Stimulated activated naive CD8-positive, alpha-beta T cell treated with anti-CD3 and anti-CD28 coated beads, Interleukin-15, Interleukin-2, amounts not matched to agents 100 U/mL and 50 U/mL, for 24 hours (primary cell): ENCODE results near the gene CNPPD1.

Source experiments
- ATAC-seq: fragments of 150-1000 bp; cut with Tn5 transposase; one replicate; pipeline ENCODE4 v1.10.0; 2021
- DNase-seq: peaks from one replicate; pipeline ENCODE4 v3.0.0; 2021

Gene CNPPD1

DNA sequence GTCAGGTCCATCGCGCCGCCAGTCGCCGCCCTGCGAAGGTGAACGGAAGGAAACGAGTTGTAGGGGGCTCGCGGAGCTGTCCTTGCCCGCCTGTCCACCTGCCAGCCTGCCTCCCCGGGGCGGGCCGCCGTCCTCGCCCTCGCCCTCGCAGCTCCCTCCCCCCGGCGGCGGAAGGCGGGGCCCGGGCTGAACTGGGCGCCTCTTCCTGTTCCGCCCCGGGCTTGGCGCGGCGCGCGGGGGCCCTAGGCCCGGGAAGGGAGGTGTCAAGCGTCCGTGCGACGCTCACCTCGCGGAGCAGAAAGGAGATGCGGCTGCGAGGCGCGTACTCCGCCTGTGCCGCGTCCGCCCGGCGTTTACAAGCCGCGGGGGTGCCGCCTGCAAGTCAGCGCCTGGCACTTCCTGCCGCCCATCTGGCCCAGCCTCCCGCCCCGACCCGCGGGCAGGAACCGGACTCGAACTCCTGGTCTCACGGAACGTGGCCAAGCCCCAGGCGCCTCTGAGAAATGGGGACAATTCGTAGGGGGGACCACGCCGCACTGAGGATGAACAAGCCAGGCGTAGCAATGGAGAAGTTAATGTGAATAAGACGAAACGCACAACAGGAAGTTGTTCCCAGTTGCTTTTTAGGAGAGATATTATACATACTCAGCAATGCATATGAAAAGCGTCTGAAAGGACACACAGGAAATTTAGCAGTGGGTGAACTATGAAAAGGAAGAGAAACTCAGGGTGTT, at the start of gene CNPPD1:
TSS of gene CNPPD1 (minus strand) at position 108 of the 734 bp plus-strand sequence. CDS start at position 11, 97 bp downstream.
- ATAC-seq, result peak; percentile 87
- peak; percentile 93 for DNase-seq

DNA sequence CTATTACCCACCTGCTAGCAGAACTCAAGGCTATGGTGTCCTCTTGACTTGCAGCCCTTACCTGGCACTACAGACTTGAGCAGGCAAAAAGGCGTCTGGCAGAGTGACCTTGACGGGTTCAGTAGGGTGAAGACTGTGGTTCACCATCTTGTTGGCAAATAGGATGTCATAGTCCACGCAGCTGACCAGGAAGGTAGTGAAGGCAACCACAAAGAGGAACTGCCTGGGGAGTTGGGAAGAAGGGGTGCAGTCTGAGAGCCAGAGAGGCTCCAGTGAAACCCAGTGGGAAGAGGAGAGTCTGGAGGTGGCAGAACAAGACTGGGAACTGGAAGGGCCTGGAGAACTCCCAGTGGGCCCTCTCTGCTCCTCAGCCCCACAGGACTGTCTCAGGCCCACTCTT, 48.6 kb upstream of the CNPPD1 start:
- DNase-seq (no peak), ATAC-seq (no peak)

DNA sequence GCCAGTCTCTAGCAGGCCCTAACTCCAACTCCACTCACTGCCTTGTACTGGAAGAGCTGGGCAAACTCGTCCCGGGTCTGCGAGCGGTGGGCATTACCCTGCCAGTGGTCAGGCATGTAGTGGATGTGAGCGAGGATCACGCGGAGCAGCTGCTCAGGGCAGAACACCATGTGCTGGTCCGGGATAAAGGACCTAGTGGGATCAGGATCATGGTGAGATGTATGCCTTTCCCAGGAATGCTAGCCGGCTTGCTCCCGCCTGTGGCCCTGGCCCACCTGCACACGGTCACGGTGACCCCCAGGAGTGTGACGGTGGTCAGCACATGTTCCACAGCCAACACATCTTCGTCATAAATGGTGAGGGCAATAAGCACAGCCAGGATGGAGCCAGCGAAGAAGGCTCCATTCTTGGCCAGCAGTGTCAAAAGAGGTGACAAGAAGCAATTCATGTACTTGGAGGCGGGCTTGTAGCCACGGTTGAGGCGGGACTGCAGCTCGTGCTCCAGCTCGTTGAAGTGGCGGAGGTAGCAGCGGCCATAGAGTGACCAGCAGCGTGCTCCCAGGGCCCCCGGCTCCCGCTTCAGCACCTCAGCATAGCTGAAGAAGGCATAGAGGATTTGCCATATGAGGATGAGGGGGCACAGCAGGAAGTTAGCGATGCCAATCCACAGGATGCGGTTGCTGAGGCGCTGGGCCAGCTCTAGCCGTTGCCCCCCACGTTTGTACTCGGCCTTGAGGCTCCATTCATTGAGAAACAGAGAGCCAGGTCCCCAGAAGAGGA, 47.3 kb upstream of the CNPPD1 start:
- ATAC-seq, result no peak
- DNase-seq, result no peak

DNA sequence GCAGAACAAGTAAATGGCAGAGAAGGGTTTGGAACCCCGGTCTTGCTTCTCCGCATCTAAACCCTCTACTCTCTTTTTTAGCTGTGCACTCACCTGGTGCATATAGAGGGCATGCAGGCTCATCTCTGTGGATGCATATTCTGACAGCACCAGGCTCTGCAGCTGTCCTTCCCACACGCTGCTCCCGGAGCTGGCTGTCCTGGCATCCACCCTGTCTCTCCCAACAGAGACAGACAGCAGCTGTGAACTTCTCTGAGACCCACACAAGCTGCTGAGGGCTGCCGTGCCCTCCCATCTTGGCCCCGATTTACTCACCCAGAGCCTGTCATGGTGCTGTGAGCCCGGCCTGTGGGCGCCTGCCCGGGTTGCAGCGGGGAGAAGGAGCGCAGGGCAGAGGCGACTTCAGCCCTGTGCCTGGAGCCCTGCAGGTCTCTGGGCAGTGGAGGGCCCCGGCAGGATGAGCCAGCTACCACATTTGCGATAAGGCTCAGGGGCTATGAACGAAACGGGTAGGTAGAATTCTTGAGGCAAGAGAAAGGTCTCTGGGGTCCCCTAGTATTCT, 45.3 kb upstream of the CNPPD1 start:
- DNase-seq (no peak), ATAC-seq (no peak)

DNA sequence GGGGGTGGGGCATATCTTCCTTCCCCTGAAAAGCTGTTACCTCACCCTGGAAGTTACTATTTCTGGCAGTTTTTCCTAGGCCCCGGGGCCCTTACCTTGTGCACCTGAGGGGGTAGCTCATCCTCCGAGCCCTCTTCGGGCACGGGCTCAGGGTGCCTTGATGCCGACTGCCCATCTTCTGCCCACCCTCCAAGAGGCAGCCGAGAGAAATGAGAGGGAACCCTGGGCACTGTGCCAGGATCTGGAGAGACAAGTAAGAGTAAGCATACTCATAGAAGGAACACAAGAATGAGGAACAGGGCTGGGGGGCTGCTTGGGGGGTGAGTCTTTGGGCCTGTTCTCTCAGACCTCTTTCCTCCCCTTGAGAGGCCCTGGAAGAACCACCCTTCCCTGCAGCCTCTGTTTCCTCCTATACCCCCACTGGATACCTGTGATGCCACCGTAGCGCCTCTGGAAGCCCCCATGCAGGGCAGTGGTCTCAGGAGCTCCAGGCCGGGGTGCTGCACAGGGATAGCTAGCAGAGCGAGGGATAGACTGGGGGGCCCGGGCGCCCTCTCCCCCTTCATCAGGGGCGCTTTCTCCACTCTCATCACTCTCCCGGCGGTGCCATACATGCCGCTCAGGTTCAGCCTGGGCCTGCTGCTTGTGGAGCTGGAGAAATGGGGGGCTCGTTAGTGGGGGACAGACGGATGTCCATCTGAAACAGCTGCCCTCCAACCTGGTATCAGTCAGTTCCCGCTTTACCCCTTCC, 44.1 kb upstream of the CNPPD1 start:
- no peak for DNase-seq
- ATAC-seq, result no peak

DNA sequence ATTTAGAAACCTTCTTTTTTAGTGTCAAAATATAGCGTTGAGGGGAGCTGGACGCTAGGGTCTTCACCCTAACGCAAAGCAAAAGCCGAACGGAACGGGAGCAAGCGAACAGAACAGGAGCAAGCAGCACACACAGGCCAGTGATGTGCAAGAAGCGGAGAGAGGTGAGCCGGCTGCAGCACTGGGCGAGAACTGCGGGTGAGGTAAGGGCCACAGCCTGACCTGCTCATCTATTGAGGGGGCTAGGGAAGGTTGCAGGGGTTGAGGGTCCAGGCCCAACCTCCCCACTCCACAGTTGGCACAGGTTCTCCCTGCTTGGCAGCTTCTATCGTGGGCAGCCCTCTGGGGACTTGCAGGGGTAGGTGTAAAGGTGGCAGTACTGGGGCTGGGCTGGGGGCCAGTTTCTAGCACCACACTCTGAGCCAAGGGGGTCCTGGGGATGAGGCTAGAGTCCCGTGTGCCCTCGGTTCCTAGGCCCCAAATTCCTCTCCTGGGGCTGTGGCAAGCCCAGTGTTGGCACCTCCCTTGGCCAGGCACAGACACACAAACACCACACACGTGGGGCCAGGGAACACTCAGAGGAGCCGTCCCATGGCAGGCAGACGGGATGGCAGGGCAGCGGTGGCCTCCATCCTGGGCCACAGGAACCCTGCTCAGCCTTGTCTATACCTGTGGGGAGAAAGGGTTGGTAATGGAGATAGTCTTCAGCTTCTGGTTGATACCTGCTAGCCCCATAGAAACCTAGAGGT, 43.2 kb upstream of the CNPPD1 start:
- ATAC-seq, result no peak
- DNase-seq, result no peak

DNA sequence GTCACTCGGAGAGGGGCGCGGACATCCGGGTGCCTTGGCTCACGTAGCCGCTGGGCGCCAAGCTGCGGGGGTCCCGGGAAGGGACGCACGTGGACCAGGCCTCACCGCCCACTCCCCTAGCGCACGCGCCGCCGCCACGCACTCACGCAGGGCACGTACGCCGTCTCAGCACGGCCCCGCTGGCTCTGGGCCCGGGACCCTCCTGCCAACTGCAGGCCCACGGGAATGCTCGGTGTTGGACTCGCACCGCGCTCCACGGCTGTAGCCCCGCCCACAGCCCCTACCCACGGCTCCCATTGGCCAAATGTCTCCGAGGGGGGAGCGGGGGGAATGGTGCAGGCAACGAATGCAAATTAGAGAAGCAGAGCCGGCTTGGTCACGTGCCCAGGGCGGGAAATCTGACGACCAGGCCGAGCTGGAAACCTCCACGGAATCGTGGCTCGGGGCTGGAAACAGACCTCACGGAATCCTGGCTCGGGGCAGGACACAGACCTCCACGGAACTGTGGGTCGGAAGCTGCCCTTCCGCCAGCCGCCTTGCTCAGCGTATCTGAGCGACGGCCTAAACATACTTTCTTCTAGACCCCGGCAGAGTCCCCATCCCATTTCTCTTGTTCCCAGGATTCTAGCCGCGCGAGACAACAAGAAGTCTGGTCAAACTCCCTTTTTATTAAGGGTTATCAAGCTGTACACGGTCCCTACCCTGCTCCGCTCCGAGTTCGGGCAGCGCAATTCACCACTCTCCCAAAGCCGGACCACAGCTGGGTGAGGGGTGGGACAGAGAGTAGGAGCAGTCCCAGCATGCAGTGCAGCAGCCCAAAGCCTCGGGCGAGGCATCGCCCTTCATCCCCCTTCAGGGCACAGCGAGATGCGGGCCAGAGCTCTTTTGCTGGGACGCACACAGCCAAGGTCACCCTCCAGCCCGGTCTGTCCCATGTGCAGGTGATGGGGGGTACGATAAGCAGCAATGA, 42.3 kb upstream of the CNPPD1 start, which contains the start of gene ABCB6:
TSS of gene ABCB6 (minus strand) at position 227 of the 970 bp plus-strand sequence. CDS start 285 bp downstream, outside the sequence.
- peak; percentile 79 for ATAC-seq
- DNase-seq, result peak; percentile 90

DNA sequence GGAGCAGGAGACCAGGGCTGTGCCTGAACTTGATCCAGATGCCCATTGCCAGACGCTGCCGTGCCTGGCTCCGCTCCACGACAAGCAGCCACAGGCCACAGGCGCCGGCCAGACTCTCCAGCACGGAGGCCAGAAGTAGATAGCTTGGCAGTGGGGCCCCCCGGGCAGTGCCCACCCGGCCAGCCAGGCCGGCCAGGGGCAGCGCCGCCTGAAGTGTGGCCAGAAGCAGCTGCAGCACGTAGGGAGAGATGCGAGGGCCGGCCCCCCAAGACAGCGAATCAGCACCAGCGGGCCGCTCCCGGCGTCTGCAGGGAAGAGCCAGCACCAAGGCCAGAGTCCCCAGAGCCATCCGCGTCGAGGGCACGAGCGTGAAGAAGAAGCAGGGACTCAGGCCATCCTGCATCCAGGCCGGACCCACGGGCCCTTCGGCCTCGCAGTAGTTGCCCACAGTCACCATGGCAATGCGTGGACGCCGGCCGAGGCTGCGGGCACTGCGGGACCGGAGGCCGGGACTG, 41.5 kb upstream of the CNPPD1 start:
- DNase-seq (peak; percentile 49), ATAC-seq (peak; percentile 28)

DNA sequence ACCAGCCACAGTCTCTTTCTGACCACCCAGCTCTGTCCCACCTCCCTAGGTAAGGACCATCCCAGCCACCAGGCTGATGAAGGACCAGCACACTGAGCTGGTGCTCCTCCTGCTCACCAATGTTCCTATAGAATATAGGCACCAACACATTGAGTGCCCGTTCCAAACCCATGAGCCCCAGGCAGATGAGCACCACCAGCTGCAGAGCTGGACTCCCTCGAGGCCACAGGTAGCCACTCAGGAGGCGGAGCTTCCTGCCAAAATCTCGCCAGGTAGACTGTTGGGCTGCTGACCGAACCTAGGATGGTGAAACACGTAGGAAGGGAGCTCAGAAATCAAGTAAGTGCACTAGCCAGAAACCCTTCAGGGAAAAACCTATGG, 39.8 kb upstream of the CNPPD1 start:
- ATAC-seq (no peak), DNase-seq (no peak)

DNA sequence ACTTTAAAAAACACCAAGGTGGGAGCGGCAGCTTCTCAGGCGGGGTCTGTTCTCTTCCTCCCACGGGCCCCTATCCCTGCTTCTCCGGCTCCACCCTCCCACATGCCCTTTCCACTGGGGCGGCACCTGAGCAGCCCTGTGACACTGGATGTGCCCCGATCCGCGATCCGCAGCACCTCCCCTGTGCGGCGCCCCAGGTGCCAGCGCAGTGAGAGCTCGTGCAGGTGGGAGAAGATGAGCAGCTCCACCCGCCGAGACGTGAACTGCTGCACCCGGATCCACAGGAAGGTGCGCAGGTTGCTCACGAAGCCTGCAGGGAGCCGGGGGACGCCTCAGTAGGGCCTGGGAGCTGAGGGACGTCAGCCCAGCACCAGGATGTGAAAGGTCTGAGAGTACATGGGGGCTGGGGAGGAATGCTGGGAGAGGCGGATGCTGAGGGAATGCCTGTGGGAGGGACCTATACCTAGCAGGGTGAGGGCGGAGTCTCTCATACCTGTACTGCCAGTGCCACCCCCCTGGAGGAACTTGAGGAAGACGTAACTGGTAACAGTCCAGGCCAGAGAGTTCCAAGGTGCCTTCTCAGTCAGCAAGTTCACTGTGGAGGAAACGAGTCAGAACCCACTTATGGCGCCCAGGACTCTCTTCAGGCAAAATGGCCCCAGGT, 39.3 kb upstream of the CNPPD1 start:
- DNase-seq, result no peak
- no peak for ATAC-seq

DNA sequence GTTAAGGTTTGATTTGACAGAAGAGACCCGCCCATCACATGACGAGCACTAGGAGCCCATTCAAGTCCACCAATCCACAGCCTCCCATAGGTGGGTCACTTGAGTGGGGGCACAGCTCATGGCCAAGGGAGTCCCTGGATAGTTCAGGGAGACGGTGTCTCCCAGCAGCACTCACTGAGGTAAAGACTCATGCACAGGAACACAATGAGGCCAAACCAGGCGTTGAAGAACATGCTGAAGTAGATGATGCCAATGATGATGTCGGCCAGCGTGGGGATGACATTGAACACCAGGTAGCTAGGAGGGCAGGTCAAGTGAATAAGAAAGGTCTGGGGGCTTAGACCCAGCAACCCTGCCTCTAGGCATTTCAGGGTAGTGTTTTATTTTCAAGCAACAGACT, 38.1 kb upstream of the CNPPD1 start:
- no peak for DNase-seq
- no peak for ATAC-seq

DNA sequence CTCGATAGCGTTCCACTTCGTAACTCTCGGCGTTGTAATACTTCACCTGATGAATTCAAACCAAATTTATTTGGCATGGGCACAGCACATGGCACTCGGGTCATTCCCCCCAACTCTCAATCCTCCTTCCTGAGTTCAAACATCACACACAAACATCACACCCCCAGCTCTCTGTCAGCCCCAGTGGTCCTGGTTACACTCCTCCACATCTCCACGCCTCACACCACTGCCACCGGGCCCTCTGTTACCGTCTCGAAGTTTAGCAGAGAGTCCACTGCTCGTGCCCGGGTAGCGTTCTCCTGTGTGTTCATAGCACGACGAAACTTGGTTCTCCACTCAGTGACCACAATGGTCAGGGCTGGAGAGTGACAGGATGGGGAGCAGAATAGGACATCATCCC, 37.4 kb upstream of the CNPPD1 start:
- no peak for DNase-seq

DNA sequence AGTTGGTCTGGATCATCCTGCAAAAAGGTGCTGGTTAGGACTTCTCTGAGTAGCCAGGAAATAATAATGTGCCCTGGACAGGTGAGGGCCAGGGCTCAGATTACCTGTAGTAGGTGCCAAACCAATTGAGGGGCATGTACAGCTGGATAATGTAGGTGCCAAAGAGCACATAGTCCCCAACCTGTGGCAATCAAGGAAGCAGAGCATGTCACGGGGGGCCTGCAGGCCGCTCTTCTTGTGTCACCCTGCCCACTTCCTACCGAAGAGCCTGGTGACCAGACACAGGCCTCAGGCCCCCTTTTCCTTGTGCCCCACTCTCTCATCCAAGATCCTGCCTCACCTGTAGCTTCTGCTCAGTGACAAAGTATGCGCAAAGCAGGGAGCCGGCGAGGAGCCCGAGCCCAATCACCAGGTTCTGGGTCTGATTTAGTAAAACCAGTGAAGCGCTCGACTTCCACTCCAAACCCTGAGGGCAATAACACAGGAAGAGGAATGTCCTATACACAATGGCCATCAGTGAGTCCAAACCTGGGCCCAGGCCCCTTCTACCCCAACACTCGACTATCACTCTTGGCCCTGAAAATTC, 36.9 kb upstream of the CNPPD1 start:
- no peak for DNase-seq
- no peak for ATAC-seq

More for the DNA sequence above, 37.4 kb upstream of the CNPPD1 start:
- ATAC-seq, result no peak

DNA sequence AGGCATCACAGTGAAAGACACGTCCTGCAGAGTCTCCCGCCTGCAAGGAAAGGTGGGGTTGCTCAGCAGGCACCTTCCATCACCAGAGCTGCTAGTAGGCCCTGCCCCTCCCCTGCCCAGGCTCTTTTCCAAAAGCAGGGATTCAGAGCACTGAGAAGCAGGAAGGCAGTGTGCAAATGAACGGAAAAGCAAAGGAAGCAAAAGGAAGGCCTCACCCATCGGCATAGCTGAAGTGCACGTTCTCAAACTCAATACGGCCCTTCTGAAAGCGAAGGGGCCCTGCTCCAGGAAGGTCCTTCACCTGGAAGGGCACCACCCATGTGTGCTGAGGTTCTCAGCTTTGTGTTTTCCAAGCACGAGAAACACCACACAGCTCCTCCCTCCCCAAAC, 36.3 kb upstream of the CNPPD1 start:
- ATAC-seq (no peak), DNase-seq (no peak)

DNA sequence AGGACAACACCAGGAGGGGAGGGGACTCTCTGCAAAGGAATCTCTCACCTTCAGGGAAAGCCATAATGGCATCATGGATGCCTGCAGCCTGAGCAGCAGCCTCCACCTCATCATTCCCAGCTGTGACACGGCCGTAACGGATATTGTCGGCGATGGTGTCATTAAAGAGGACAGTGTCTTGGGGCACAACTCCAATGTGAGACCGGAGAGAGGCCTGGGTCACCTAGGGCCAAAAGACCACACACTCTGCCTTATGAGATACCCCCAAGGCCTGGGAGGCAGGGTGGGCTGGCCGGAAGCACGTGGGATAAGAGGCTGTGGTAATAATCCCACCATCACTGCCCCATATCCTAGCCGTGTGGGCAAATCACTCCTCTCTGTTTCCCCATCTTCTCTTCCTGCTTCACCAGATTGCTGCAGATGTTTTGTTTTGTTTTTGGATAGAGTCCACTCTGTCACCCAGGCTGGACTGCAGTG, 34.2 kb upstream of the CNPPD1 start:
- ATAC-seq (no peak), DNase-seq (no peak)

DNA sequence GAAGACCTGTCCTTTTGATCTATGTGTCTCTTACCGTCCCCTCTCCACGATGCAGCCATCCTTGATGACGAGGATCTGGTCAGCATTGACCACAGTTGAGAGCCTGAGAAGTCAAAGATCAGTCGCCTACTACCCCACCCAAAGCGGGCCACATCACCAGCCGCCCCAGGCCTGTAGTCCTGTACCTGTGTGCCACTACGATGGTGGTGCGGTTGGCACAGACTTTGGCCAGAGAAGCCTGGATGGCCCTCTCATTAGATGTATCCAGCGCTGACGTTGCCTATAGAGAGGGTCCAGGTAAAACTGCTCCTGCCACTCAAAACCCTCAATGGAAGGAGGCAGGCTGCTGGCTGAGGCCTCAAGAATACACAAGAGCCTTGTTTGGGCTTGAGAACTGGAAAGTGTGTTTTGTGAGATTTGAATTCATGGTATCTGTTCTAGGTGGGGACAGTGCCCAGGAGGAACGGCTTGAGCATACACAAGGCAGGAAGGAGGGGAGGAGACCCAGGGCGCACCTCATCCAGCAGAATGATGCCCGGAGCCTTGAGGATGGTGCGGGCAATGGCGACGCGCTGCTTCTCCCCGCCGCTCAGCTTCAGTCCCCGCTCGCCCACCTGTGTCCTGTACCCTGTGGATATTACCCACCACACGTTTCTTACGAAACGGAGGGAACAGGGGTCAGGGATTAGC, 33.6 kb upstream of the CNPPD1 start:
- ATAC-seq (no peak), DNase-seq (no peak)

DNA sequence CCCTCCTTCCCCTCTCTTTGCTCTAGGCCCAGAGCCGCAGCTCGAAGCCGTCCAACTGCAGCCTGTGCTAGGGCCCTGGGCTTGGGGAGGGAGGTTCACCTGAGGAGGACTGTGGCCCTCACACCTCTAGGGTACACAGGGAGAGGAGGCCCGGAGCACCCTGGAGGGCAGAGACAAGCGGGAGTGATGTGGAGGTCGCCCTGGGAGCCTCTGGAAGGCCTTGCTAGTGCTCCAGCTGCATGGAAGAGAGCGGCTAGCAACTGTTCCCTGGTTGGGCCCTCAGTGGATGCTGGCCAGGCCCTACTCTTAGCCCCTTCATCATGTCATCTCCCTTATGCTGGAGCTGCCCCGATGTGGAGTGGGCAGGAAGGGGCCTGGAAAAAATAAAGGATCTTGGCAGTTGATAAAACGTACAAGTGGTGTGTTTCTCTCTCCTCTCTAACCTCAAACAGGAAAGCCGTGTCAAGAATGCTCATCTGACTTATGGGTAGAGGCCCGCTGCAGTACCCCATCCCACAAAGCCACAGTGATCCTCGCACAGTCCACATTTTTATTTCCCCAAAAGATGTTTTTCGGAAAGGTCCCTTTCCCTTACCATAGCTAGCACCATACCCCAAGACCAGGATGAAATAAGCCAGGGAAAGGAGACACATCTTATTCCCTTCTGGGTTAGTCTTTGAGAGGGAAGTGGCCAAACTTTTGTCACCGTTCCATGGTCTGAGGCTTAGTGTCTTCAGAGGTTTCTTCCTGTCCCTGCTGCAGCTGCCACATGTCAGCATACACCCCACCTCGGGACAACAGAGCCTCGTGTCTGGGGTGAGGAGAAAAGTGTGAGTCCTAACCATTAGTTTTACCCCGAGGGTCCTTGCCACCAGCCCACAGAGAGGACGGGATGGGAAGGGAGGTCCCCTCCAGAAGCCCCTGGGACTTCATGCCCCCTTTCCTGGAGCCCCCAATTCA, 32.8 kb upstream of the CNPPD1 start:
- DNase-seq (no peak), ATAC-seq (no peak)
